Measurements from ENCODE around the gene RGS2.

DNA sequence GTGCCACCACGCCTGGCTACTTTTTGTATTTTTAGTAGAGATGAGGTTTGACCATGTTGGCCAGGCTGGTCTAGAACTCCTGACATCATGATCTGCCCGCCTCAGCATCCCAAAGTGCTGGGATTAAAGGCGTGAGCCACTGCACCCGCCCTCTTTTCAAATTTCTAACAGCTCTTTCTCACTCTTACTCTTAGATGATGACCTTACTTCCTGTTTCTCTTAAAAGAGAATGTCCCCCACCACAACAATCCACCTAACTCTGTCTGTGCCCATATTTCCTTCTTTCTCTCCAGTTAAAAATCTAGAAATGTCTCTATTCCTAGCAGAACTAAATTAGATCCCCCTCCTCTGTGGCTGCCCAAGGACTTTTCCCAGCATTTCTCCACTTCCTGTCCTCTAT, 46.6 kb upstream of the RGS2 start:
- no peak for TF ChIP-seq ZNF384 (IDR thresholded peaks at IDR 0.05)
- no peak for TF ChIP-seq PKNOX1 (IDR thresholded peaks at IDR 0.05)
- TF ChIP-seq FOXA1 (IDR thresholded peaks at IDR 0.05): no peak
